ENCODE results near the gene KRTAP24-1. TPM values are rescaled to one million over a fixed set of nuclear protein-coding genes. Genes with fewer than 3 reads are reported as not detected.

The KRTAP24-1 gene
- total RNA-seq, 1 experiment from 2014 or later: not detected

- H3K36me3 Mint-ChIP-seq (ENCODE audit: insufficient read depth, unreplicated experiment): no peaks in the 10 kb centered on the region
- TF ChIP-seq CTCF (IDR thresholded peaks at IDR 0.05; ENCODE audit: insufficient read depth in 1 of 2, low read depth in 1 of 2, low read length in 1 of 2, severe bottlenecking in 1 of 2, unreplicated experiment in 1 of 2): no peak
- BruUV-seq (replicated peaks): no TSS peak
Observed at GRCh38 chr21:30320215-30320614, 37.5 kb upstream of the KRTAP24-1 start, which contains the start of gene KRTAP26-1. TSS of gene KRTAP26-1 (minus strand) at chr21:30320315. CDS start at chr21:30320035, 280 bp downstream.

GRCh38 chr21:30315701-30316100 lies 33.0 kb upstream of the KRTAP24-1 start:
- H3K4me3 Mint-ChIP-seq (ENCODE audit: unreplicated experiment): no peak overlapping the region
- Histone ChIP-seq H3K4me3 (ENCODE audit: low read depth, low read length) (no peak overlapping the region), H3K9me3 (no peaks in the 10 kb centered on the region), H3K27me3 (replicated peaks; ENCODE audit: control insufficient read depth, insufficient read depth, low read length) (no peaks in the 10 kb centered on the region), H3K4me1 (no peaks in the 10 kb centered on the region), H3K36me3 (ENCODE audit: control insufficient read depth, insufficient read depth, low read length) (no peaks in the 10 kb centered on the region)
- TF ChIP-seq CTCF (IDR thresholded peaks at IDR 0.05; ENCODE audit: insufficient read depth in 1 of 2, low read depth in 1 of 2, low read length in 1 of 2, severe bottlenecking in 1 of 2, unreplicated experiment in 1 of 2): no peak
- peaks cover 21% of the 10 kb centered on the region for H3K27me3 Mint-ChIP-seq (ENCODE audit: insufficient read depth, unreplicated experiment)
- DNase-seq: no peak
- no TSS peak for BruUV-seq (replicated peaks)
- ChIA-PET CTCF (no interaction called here), POLR2A (no interaction called here)
- intact Hi-C loops (cut with micrococcal nuclease; ENCODE audit: unreplicated experiment): no loop called here
- H3K9me3 Mint-ChIP-seq (ENCODE audit: unreplicated experiment): no peaks in the 10 kb centered on the region
- no peak overlapping the region for H3K27ac Mint-ChIP-seq (ENCODE audit: unreplicated experiment)
- no peaks in the 10 kb centered on the region for H3K4me1 Mint-ChIP-seq (ENCODE audit: low read depth, unreplicated experiment)
- H3K36me3 Mint-ChIP-seq (ENCODE audit: insufficient read depth, unreplicated experiment): no peaks in the 10 kb centered on the region

More at GRCh38 chr21:30320215-30320614, 37.5 kb upstream of the KRTAP24-1 start, which contains the start of gene KRTAP26-1:
- Histone ChIP-seq H3K4me3 (ENCODE audit: low read depth, low read length) (no peak within 1 kb of the TSS), H3K36me3 (ENCODE audit: control insufficient read depth, insufficient read depth, low read length) (no peaks in the 10 kb centered on the region), H3K4me1 (no peaks in the 10 kb centered on the region), H3K27me3 (replicated peaks; ENCODE audit: control insufficient read depth, insufficient read depth, low read length) (no peaks in the 10 kb centered on the region), H3K9me3 (no peaks in the 10 kb centered on the region)
- Mint-ChIP-seq H3K27ac (ENCODE audit: unreplicated experiment) (no peak within 1 kb of the TSS), H3K27me3 (ENCODE audit: insufficient read depth, unreplicated experiment) (peaks cover 19% of the 10 kb centered on the region), H3K4me1 (ENCODE audit: low read depth, unreplicated experiment) (no peaks in the 10 kb centered on the region), H3K4me3 (ENCODE audit: unreplicated experiment) (no peak within 1 kb of the TSS), H3K9me3 (ENCODE audit: unreplicated experiment) (no peaks in the 10 kb centered on the region)
- intact Hi-C loops (cut with micrococcal nuclease; ENCODE audit: unreplicated experiment): no loop called here
- POLR2A ChIA-PET: no interaction called here
- CTCF ChIA-PET: no interaction called here
- no peak for DNase-seq

- Mint-ChIP-seq H3K4me1 (ENCODE audit: low read depth, unreplicated experiment) (no peaks in the 10 kb centered on the region), H3K9me3 (ENCODE audit: unreplicated experiment) (no peaks in the 10 kb centered on the region), H3K4me3 (ENCODE audit: unreplicated experiment) (no peak overlapping the region), H3K27ac (ENCODE audit: unreplicated experiment) (no peak overlapping the region), H3K36me3 (ENCODE audit: insufficient read depth, unreplicated experiment) (no peaks in the 10 kb centered on the region), H3K27me3 (ENCODE audit: insufficient read depth, unreplicated experiment) (no peaks in the 10 kb centered on the region)
- Histone ChIP-seq H3K4me1 (no peaks in the 10 kb centered on the region), H3K9me3 (no peaks in the 10 kb centered on the region), H3K36me3 (ENCODE audit: control insufficient read depth, insufficient read depth, low read length) (no peaks in the 10 kb centered on the region), H3K4me3 (ENCODE audit: low read depth, low read length) (no peak overlapping the region), H3K27me3 (replicated peaks; ENCODE audit: control insufficient read depth, insufficient read depth, low read length) (no peaks in the 10 kb centered on the region)
- DNase-seq: no peak
- no TSS peak for BruUV-seq (replicated peaks)
- ChIA-PET CTCF (no interaction called here), POLR2A (no interaction called here)
- no peak for TF ChIP-seq CTCF (IDR thresholded peaks at IDR 0.05; ENCODE audit: insufficient read depth in 1 of 2, low read depth in 1 of 2, low read length in 1 of 2, severe bottlenecking in 1 of 2, unreplicated experiment in 1 of 2)
- intact Hi-C loops (cut with micrococcal nuclease; ENCODE audit: unreplicated experiment): no loop called here
Observed at GRCh38 chr21:30306884-30307283, 24.1 kb upstream of the KRTAP24-1 start.

Measured in Caco-2 (cell line).